HEK293 (cell line): ENCODE results near the gene TMEM50B.

Source experiments
- CTCF ChIA-PET: fragments of 350-600 bp; formaldehyde crosslinking; extraction: SDS; loops from one replicate; lab custom pipeline; 2021; ENCODE audit warnings: antibody characterized with exemption; lab: Yijun Ruan, JAX
- POLR2A ChIA-PET: fragments of 300-600 bp; formaldehyde crosslinking; extraction: SDS; loops from one replicate; lab custom pipeline; 2020; ENCODE audit warnings: antibody characterized with exemption, inconsistent platforms; lab: Yijun Ruan, JAX
- H3K27ac ChIP-seq: fragments of 200-500 bp; sonication (Bioruptor generic); 2 replicates; pipeline ENCODE4 v1.5.1; 2014; ENCODE audit warnings: low read depth, low read length, control low read depth, inconsistent platforms; ENCODE audit errors: extremely low read depth
- H3K36me3 ChIP-seq, 2 experiments: fragments of 200-500 bp in 1 of 2; sonication (Bioruptor generic) in 1 of 2; 1 replicate in 1 of 2; 2 replicates in 1 of 2; pipeline ENCODE4 v1.5.1; 2014 to 2017; ENCODE audit warnings: inconsistent platforms in 2 of 2, low read length in 2 of 2; ENCODE audit not compliant: control insufficient read depth in 2 of 2, insufficient read depth in 1 of 2
- H3K4me1 ChIP-seq: fragments of 200-500 bp; sonication (Bioruptor generic); 2 replicates; pipeline ENCODE4 v1.5.1; 2014; ENCODE audit warnings: mild to moderate bottlenecking, low read length, inconsistent platforms; ENCODE audit not compliant: control insufficient read depth, insufficient read depth
- H3K4me3 ChIP-seq: 2 replicates; pipeline ENCODE4 v1.5.1; 2011; ENCODE audit warnings: low read depth, mild to moderate bottlenecking, control low read depth, low read length, moderate library complexity
- H3K9me3 ChIP-seq: fragments of 200-500 bp; sonication (Bioruptor generic); 2 replicates; pipeline ENCODE4 v1.5.1; 2014; ENCODE audit warnings: low read depth, low read length, inconsistent platforms; ENCODE audit not compliant: control insufficient read depth, insufficient read depth
- BCL6B ChIP-seq: fragments of 450-650 bp; formaldehyde crosslinking; IDR thresholded peaks from 2 replicates; pipeline ENCODE4 v1.5.1; 2017; ENCODE audit warnings: missing biosample characterization, missing genetic modification characterization
- CTCF ChIP-seq: fragments of 450-650 bp; formaldehyde crosslinking; IDR thresholded peaks from 2 replicates; pipeline ENCODE4 v1.5.1; 2016; ENCODE audit warnings: missing biosample characterization, missing genetic modification characterization
- MYNN ChIP-seq: fragments of 450-650 bp; formaldehyde crosslinking; IDR thresholded peaks from 2 replicates; pipeline ENCODE4 v1.5.1; 2016; ENCODE audit warnings: missing biosample characterization, missing genetic modification characterization, borderline replicate concordance
- PATZ1 ChIP-seq: fragments of 450-650 bp; formaldehyde crosslinking; IDR thresholded peaks from 2 replicates; pipeline ENCODE4 v1.5.1; 2016; ENCODE audit warnings: missing biosample characterization, missing genetic modification characterization
- PRDM1 ChIP-seq: fragments of 450-650 bp; formaldehyde crosslinking; IDR thresholded peaks from 2 replicates; pipeline ENCODE4; 2016; ENCODE audit warnings: missing biosample characterization, missing genetic modification characterization
- PRDM6 ChIP-seq: fragments of 450-650 bp; formaldehyde crosslinking; IDR thresholded peaks from 2 replicates; pipeline ENCODE4 v1.5.1; 2017; ENCODE audit warnings: missing biosample characterization, missing genetic modification characterization
- TCF7L2 ChIP-seq: IDR thresholded peaks from 2 replicates; pipeline ENCODE4 v1.6.1; 2011; ENCODE audit warnings: low read depth, mild to moderate bottlenecking, inconsistent platforms, low read length, moderate library complexity, borderline replicate concordance
- YY1 ChIP-seq: fragments of 450-650 bp; formaldehyde crosslinking; IDR thresholded peaks from 2 replicates; pipeline ENCODE4 v1.5.1; 2018; ENCODE audit warnings: missing biosample characterization, missing genetic modification characterization
- ZBTB26 ChIP-seq: fragments of 450-650 bp; formaldehyde crosslinking; optimal IDR thresholded peaks from 2 replicates; pipeline ENCODE3; 2016; ENCODE audit warnings: missing biosample characterization, mild to moderate bottlenecking, missing genetic modification characterization
- ZNF10 ChIP-seq: fragments of 450-650 bp; formaldehyde crosslinking; IDR thresholded peaks from 2 replicates; pipeline ENCODE4 v1.5.1; 2017; ENCODE audit warnings: missing biosample characterization, missing genetic modification characterization
- ZNF114 ChIP-seq: fragments of 450-650 bp; formaldehyde crosslinking; IDR thresholded peaks from 2 replicates; pipeline ENCODE4 v1.5.0; 2017; ENCODE audit warnings: missing biosample characterization, missing genetic modification characterization
- ZNF19 ChIP-seq: fragments of 450-650 bp; formaldehyde crosslinking; IDR thresholded peaks from 2 replicates; pipeline ENCODE4; 2016; ENCODE audit warnings: missing biosample characterization, missing genetic modification characterization, low read depth
- ZNF23 ChIP-seq: fragments of 450-650 bp; formaldehyde crosslinking; IDR thresholded peaks from 2 replicates; pipeline ENCODE4 v1.5.1; 2016; ENCODE audit warnings: missing biosample characterization, missing genetic modification characterization, borderline replicate concordance
- ZNF398 ChIP-seq: fragments of 450-650 bp; formaldehyde crosslinking; IDR thresholded peaks from 2 replicates; pipeline ENCODE4 v1.5.1; 2017; ENCODE audit warnings: missing biosample characterization, missing genetic modification characterization
- ZNF423 ChIP-seq: fragments of 450-650 bp; formaldehyde crosslinking; IDR thresholded peaks from 2 replicates; pipeline ENCODE4 v1.5.1; 2016; ENCODE audit warnings: missing biosample characterization, missing genetic modification characterization
- ZNF488 ChIP-seq: fragments of 450-650 bp; formaldehyde crosslinking; IDR thresholded peaks from 2 replicates; pipeline ENCODE4 v1.5.1; 2016; ENCODE audit warnings: missing biosample characterization, missing genetic modification characterization
- ZNF548 ChIP-seq: fragments of 450-650 bp; formaldehyde crosslinking; IDR thresholded peaks from 2 replicates; pipeline ENCODE4 v1.5.1; 2016; ENCODE audit warnings: missing biosample characterization, missing genetic modification characterization
- ZNF555 ChIP-seq: fragments of 450-650 bp; formaldehyde crosslinking; conservative IDR thresholded peaks from 2 replicates; pipeline ENCODE4 v1.5.1; 2017; ENCODE audit warnings: missing biosample characterization, mild to moderate bottlenecking, missing genetic modification characterization, inconsistent platforms
- ZNF558 ChIP-seq: fragments of 450-650 bp; formaldehyde crosslinking; IDR thresholded peaks from 2 replicates; pipeline ENCODE4 v1.5.1; 2016; ENCODE audit warnings: missing biosample characterization, missing genetic modification characterization
- ZNF639 ChIP-seq: fragments of 450-650 bp; formaldehyde crosslinking; IDR thresholded peaks from 2 replicates; pipeline ENCODE4 v1.5.1; 2016; ENCODE audit warnings: missing biosample characterization, missing genetic modification characterization
- ZSCAN16 ChIP-seq: fragments of 450-650 bp; formaldehyde crosslinking; IDR thresholded peaks from 2 replicates; pipeline ENCODE4 v1.5.1; 2016; ENCODE audit warnings: missing biosample characterization, missing genetic modification characterization

Gene TMEM50B

GRCh38 chr21:33441489-33442477 lies 38.0 kb downstream of the TMEM50B start:
- peaks cover 4% of the 10 kb centered on the region; the same call in 1 of the 2 replicates for H3K4me1 ChIP-seq
- H3K27ac ChIP-seq, result no peak overlapping the region
- ChIA-PET CTCF (interaction anchor here (0.5 to 2.0 kb wide), 13 partner anchors 14 to 502 kb away, joined by 3 to 14 read pairs (median 3); partner anchors contain the start of genes IFNAR1 and TMEM50B), POLR2A (interaction anchor here (0.7 to 3.0 kb wide), 4 partner anchors 38 to 242 kb away, joined by 3 to 11 read pairs (median 5); partner anchors contain the start of genes IFNAR1 and TMEM50B)
- no peak overlapping the region for H3K4me3 ChIP-seq
- peaks cover 16 to 18% of the 10 kb centered on the region in 2 experiments for H3K36me3 ChIP-seq
- no peaks in the 10 kb centered on the region for H3K9me3 ChIP-seq
- TF ChIP-seq ZNF19 (tag by site-specific recombination) (no peak), CTCF (tag by site-specific recombination) (no peak), BCL6B (tag by site-specific recombination) (no peak), ZSCAN16 (no peak), ZNF558 (no peak), ZNF488 (tag by site-specific recombination) (no peak), ZNF639 (peak; percentile 70; the same call in 1 of the 2 replicates), PATZ1 (tag by site-specific recombination) (peak; percentile 94), ZNF398 (tag by site-specific recombination) (no peak), TCF7L2 (no peak), PRDM1 (tag by site-specific recombination) (no peak; the same call in 1 of the 2 replicates), ZNF548 (tag by site-specific recombination) (no peak), YY1 (tag by site-specific recombination) (no peak), ZNF423 (peak; percentile 71), ZNF114 (no peak), ZBTB26 (tag by site-specific recombination) (no peak), ZNF23 (tag by site-specific recombination) (no peak), MYNN (tag by site-specific recombination) (no peak), ZNF555 (tag by site-specific recombination) (no peak), PRDM6 (no peak), ZNF10 (tag by site-specific recombination) (0 out of 2 replicates have a peak, but pooled peaks have one; percentile 51)
